ENCODE measurements around the gene KISS1R. TPM values are rescaled to one million over a fixed set of nuclear protein-coding genes. Genes with fewer than 3 reads are reported as not detected.

The KISS1R gene
- total and polyA plus RNA-seq, 2 donors (not counting 1 experiment from before 2014, with no cell fraction given): not detected

DNA sequence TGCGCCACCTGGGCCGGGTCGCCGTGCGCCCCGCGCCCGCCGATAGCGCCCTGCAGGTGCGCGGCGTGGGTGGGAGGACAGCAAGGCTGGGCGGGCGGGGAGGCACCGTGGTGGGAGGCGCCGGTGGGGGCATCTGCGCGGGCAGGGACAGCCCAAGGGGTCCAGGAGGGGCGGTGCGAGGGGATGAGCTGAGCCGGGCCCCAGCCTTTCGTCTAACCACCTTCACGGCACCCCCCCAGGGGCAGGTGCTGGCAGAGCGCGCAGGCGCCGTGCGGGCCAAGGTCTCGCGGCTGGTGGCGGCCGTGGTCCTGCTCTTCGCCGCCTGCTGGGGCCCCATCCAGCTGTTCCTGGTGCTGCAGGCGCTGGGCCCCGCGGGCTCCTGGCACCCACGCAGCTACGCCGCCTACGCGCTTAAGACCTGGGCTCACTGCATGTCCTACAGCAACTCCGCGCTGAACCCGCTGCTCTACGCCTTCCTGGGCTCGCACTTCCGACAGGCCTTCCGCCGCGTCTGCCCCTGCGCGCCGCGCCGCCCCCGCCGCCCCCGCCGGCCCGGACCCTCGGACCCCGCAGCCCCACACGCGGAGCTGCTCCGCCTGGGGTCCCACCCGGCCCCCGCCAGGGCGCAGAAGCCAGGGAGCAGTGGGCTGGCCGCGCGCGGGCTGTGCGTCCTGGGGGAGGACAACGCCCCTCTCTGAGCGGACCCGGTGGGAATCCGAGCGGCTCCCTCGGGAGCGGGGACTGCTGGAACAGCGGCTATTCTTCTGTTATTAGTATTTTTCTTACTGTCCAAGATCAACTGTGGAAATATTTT lies 3.1 kb downstream of the KISS1R start:
- TF ChIP-seq, protein P1, sequence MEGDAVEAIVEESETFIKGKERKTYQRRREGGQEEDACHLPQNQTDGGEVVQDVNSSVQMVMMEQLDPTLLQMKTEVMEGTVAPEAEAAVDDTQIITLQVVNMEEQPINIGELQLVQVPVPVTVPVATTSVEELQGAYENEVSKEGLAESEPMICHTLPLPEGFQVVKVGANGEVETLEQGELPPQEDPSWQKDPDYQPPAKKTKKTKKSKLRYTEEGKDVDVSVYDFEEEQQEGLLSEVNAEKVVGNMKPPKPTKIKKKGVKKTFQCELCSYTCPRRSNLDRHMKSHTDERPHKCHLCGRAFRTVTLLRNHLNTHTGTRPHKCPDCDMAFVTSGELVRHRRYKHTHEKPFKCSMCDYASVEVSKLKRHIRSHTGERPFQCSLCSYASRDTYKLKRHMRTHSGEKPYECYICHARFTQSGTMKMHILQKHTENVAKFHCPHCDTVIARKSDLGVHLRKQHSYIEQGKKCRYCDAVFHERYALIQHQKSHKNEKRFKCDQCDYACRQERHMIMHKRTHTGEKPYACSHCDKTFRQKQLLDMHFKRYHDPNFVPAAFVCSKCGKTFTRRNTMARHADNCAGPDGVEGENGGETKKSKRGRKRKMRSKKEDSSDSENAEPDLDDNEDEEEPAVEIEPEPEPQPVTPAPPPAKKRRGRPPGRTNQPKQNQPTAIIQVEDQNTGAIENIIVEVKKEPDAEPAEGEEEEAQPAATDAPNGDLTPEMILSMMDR (conservative IDR thresholded peaks at IDR 0.05 in 1 of 2, IDR thresholded peaks at IDR 0.05 in 1 of 2; ENCODE audit: low read depth in 1 of 2, low read length in 2 of 2): no peak
- peak; percentile 11 for TF ChIP-seq EZH2 (IDR thresholded peaks at IDR 0.05; ENCODE audit: low read length, missing control alignments)
- Histone ChIP-seq H2AFZ (ENCODE audit: low read length) (no peak overlapping the region), H3K4me3 (replicated peaks in 1 of 4; ENCODE audit: control extremely low read depth in 1 of 4, insufficient read depth in 1 of 4, low read depth in 3 of 4, low read length in 4 of 4) (no peak overlapping the region), H3K27ac (ENCODE audit: insufficient read depth, low read length) (no peak overlapping the region), H3K27me3 (ENCODE audit: control insufficient read depth, insufficient read depth, low read length) (peaks cover 29% of the 10 kb centered on the region), H4K20me1 (ENCODE audit: control insufficient read depth, extremely low read depth, insufficient read depth, low read length) (no peaks in the 10 kb centered on the region), H3K4me1 (ENCODE audit: control insufficient read depth, extremely low read depth, insufficient read depth, low read length) (peaks cover 3% of the 10 kb centered on the region), H3K4me2 (ENCODE audit: extremely low read depth, insufficient read depth, low read length) (peak overlapping the region; percentile 13), H3K36me3 (ENCODE audit: control insufficient read depth, insufficient read depth, low read length) (no peaks in the 10 kb centered on the region), H3K9ac (ENCODE audit: insufficient read depth, low read length) (no peak overlapping the region), H3K79me2 (ENCODE audit: control insufficient read depth, insufficient read depth, low read length) (no peaks in the 10 kb centered on the region), H3K9me3 (ENCODE audit: control insufficient read depth, insufficient read depth, low read depth, low read length) (no peaks in the 10 kb centered on the region)
- peak in 1 of 2 donors; percentile 11 for DNase-seq (ENCODE audit: low read depth in 2 of 2)

DNA sequence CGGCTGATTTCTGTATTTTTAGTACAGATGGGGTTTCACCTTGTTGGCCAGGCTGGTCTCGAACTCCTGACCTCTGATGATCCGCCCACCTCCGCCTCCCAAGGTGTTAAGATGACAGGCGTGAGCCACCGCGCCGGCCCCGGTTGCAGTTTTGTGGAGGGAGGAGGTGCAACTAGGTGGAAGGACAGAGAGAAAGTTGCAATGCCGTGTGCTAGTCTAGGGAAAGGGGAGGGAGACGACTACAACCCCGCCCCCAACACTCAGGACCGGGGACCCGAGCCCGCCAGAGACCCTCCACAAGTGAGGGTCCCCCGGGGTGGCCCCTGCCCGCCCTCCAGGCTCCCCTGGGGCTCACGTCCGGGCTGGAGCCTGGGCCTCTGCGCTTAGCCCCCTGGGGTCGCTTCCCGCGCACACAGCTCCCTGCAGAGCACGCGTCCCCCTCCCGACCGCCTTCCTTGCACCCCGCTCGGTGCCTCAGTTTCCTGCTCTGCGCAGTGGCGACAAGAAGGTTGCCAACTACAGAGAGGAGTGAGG lies 7.5 kb downstream of the KISS1R start:
- TF ChIP-seq EZH2 (IDR thresholded peaks at IDR 0.05; ENCODE audit: low read length, missing control alignments): no peak
- TF ChIP-seq, protein P1 (conservative IDR thresholded peaks at IDR 0.05 in 1 of 2, IDR thresholded peaks at IDR 0.05 in 1 of 2; ENCODE audit: low read depth in 1 of 2, low read length in 2 of 2): no peak
- Histone ChIP-seq H3K79me2 (ENCODE audit: control insufficient read depth, insufficient read depth, low read length) (peaks cover 22% of the 10 kb centered on the region), H3K4me1 (ENCODE audit: control insufficient read depth, extremely low read depth, insufficient read depth, low read length) (peaks cover 6% of the 10 kb centered on the region), H3K9ac (ENCODE audit: insufficient read depth, low read length) (peak overlapping the region; percentile 68), H3K9me3 (ENCODE audit: control insufficient read depth, insufficient read depth, low read depth, low read length) (no peaks in the 10 kb centered on the region), H3K4me3 (replicated peaks in 1 of 4; ENCODE audit: control extremely low read depth in 1 of 4, insufficient read depth in 1 of 4, low read depth in 3 of 4, low read length in 4 of 4) (peak overlapping the region; percentile 57 to 84 (median 78)), H3K36me3 (ENCODE audit: control insufficient read depth, insufficient read depth, low read length) (peaks cover 2% of the 10 kb centered on the region), H3K27ac (ENCODE audit: insufficient read depth, low read length) (peak overlapping the region; percentile 83), H4K20me1 (ENCODE audit: control insufficient read depth, extremely low read depth, insufficient read depth, low read length) (no peaks in the 10 kb centered on the region), H2AFZ (ENCODE audit: low read length) (peak overlapping the region; percentile 70), H3K27me3 (ENCODE audit: control insufficient read depth, insufficient read depth, low read length) (peaks cover 9% of the 10 kb centered on the region), H3K4me2 (ENCODE audit: extremely low read depth, insufficient read depth, low read length) (peak overlapping the region; percentile 88)
- DNase-seq (ENCODE audit: low read depth in 2 of 2): no peak

DNA sequence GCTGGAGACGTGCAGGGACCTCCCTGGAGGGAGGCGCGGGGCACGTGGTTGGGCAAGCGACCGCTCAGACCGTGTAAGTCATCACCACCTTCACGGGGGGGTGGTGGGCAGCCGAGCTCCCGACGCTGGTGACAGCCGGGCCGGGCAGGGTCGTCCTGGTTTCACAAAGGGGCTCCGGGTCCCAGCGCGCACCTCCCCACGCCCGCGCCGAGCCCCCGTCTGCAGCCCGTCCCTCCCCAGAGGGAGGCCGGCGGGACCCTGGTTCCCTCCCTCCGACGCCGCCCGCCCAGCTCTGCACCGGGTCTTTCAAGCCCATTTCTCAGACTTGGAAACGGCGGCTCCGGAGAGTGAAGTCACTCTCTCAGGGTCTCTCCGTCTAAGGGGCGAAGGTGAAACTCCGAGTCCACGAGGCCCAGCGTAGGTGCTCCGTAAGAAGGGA lies 8.0 kb downstream of the KISS1R start:
- Histone ChIP-seq H3K4me1 (ENCODE audit: control insufficient read depth, extremely low read depth, insufficient read depth, low read length) (peaks cover 6% of the 10 kb centered on the region), H3K27me3 (ENCODE audit: control insufficient read depth, insufficient read depth, low read length) (peaks cover 4% of the 10 kb centered on the region), H3K79me2 (ENCODE audit: control insufficient read depth, insufficient read depth, low read length) (peaks cover 22% of the 10 kb centered on the region), H4K20me1 (ENCODE audit: control insufficient read depth, extremely low read depth, insufficient read depth, low read length) (no peaks in the 10 kb centered on the region), H2AFZ (ENCODE audit: low read length) (peak overlapping the region; percentile 70), H3K4me3 (replicated peaks in 1 of 4; ENCODE audit: control extremely low read depth in 1 of 4, insufficient read depth in 1 of 4, low read depth in 3 of 4, low read length in 4 of 4) (peak overlapping the region; percentile 57 to 84 (median 78)), H3K36me3 (ENCODE audit: control insufficient read depth, insufficient read depth, low read length) (peaks cover 2% of the 10 kb centered on the region), H3K9ac (ENCODE audit: insufficient read depth, low read length) (peak overlapping the region; percentile 68), H3K27ac (ENCODE audit: insufficient read depth, low read length) (peak overlapping the region; percentile 83), H3K9me3 (ENCODE audit: control insufficient read depth, insufficient read depth, low read depth, low read length) (no peaks in the 10 kb centered on the region), H3K4me2 (ENCODE audit: extremely low read depth, insufficient read depth, low read length) (peak overlapping the region; percentile 88)
- DNase-seq (ENCODE audit: low read depth in 2 of 2): peak; percentile 12 to 75
- no peak for TF ChIP-seq EZH2 (IDR thresholded peaks at IDR 0.05; ENCODE audit: low read length, missing control alignments)
- TF ChIP-seq, protein P1 (conservative IDR thresholded peaks at IDR 0.05 in 1 of 2, IDR thresholded peaks at IDR 0.05 in 1 of 2; ENCODE audit: low read depth in 1 of 2, low read length in 2 of 2): no peak

Data from fibroblast of lung (primary cell).